Testis (tissue), 2 donors: ENCODE data around the gene AMBRA1.

Experiments used
- CTCF ChIP-seq, 3 experiments: fragments of 450-650 bp in 2 of 3; fragments of 200-600 bp in 1 of 3; sonication (generic) in 1 of 3; IDR thresholded peaks; one replicate each; pipeline ENCODE4 v1.5.1; 2016 to 2019; ENCODE audit warnings: antibody characterized with exemption in 3 of 3, mild to moderate bottlenecking in 2 of 3, moderate library complexity in 1 of 3
- POLR2A ChIP-seq: fragments of 450-650 bp; IDR thresholded peaks from one replicate; pipeline ENCODE4 v1.6.1; 2017; ENCODE audit warnings: antibody characterized with exemption, mild to moderate bottlenecking, moderate library complexity

DNA sequence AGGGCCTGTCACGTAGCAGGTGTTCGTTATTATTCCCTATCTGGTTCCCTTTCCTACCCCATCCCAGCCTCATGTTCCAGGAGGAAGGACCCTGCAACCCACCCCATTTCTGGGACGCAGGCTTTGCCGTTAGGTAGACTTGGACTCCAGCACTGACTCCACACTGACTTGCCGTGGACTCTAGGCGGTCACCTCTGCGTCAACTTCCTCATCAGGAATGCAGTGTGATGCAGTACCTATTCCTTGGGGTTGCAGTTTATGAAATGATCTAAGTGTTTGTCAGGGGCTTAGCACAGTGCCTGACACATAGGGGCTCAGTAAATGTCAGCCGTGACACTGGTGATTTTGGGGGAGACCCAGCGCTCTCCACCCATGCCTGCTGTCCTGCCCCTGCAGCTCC, 229.8 kb downstream of the AMBRA1 start:
- TF ChIP-seq POLR2A (no peak), CTCF (IDR thresholded peaks at IDR 0.05) (no peak)
